ENCODE measurements around the gene SEZ6L2.

DNA sequence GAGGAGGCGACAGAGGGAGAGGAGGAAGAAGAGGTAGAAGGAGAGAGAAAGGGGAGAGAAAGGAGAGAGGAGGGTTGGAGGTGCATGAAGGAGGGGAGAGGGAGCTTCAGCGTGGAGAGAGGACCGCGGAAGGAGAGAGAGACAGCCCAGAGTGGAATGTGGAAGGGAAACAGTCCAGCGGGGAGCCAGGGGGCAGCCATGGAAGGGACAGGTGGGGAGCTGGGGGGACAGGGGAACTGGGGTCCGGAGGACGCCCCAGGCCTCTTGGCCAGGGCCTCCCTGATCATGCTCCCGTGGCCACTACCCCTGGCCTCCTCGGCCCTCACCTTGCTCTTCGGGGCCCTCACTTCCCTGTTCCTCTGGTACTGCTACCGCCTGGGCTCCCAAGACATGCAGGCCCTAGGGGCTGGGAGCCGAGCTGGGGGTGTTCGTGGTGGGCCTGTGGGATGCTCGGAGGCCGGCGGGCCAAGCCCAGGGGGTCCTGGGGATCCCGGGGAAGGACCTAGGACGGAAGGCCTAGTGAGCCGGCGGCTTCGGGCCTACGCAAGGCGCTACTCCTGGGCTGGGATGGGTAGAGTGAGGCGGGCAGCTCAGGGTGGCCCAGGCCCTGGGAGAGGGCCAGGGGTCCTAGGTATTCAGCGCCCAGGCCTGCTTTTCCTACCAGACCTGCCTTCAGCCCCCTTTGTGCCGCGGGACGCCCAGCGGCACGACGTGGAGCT lies 1.7 kb upstream of the SEZ6L2 start:
- TF ChIP-seq POLR2A (IDR thresholded peaks at IDR 0.05): no peak
- TF ChIP-seq, protein P1, sequence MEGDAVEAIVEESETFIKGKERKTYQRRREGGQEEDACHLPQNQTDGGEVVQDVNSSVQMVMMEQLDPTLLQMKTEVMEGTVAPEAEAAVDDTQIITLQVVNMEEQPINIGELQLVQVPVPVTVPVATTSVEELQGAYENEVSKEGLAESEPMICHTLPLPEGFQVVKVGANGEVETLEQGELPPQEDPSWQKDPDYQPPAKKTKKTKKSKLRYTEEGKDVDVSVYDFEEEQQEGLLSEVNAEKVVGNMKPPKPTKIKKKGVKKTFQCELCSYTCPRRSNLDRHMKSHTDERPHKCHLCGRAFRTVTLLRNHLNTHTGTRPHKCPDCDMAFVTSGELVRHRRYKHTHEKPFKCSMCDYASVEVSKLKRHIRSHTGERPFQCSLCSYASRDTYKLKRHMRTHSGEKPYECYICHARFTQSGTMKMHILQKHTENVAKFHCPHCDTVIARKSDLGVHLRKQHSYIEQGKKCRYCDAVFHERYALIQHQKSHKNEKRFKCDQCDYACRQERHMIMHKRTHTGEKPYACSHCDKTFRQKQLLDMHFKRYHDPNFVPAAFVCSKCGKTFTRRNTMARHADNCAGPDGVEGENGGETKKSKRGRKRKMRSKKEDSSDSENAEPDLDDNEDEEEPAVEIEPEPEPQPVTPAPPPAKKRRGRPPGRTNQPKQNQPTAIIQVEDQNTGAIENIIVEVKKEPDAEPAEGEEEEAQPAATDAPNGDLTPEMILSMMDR (IDR thresholded peaks at IDR 0.05): no peak

Measured in Peyer's patch (tissue), 4 donors.